IMR-90 (cell line): ENCODE data around the gene C7.

ENCODE experiments used
- POLR2A ChIP-seq: IDR thresholded peaks from 2 replicates; pipeline ENCODE4 v1.6.1; 2012; ENCODE audit warnings: mild to moderate bottlenecking, low read depth, low read length
- RAD21 ChIP-seq: IDR thresholded peaks from 2 replicates; pipeline ENCODE4 v1.6.1; 2012; ENCODE audit warnings: low read length, improper control_type of control experiment
- SMC3 ChIP-seq: fragments of 150-350 bp; IDR thresholded peaks from 2 replicates; pipeline ENCODE4 v1.6.1; 2016; ENCODE audit warnings: low read depth, mild to moderate bottlenecking, antibody characterized with exemption, low read length, moderate library complexity
- TF ChIP-seq, protein P1 (sequence below): conservative IDR thresholded peaks from 2 replicates; pipeline ENCODE4 v1.5.1; 2012; ENCODE audit warnings: mild to moderate bottlenecking, low read depth, low read length, improper control_type of control experiment

DNA sequence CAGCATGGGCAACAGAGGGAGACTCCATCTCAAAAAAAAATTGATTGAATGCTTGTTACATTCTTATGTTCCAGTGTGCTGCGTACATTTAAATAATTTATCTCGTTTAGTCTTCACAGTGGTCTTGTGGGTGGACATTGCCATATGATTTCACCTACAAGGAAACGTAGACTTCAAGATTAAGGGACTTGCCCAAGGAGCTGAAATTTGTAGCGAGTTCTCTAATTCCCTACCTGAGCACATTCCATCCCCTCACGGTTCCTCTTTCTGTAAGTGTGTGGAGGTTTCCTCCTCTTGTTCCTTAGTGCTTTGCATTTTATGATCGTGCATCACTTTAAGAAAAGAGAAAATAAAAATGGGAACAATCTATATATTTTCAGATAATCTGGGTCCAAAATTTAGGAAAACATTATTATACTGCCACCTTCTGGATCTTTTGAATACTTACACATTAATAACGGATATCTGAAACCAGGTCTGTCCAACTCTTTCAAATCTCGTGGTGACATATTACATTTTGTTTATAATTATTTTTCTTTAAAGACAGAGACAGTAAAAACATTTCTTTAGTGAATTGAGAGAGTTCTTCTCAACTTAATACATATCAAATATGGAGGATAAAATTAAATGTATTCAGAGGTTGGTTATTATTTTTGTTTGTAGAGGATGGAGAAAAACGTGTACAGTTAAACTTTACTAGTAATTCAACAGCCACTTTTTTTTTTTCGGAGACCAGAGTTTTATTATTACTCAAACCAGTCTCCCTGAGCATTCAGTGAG lies 29.9 kb upstream of the C7 start:
- TF ChIP-seq, protein P1, sequence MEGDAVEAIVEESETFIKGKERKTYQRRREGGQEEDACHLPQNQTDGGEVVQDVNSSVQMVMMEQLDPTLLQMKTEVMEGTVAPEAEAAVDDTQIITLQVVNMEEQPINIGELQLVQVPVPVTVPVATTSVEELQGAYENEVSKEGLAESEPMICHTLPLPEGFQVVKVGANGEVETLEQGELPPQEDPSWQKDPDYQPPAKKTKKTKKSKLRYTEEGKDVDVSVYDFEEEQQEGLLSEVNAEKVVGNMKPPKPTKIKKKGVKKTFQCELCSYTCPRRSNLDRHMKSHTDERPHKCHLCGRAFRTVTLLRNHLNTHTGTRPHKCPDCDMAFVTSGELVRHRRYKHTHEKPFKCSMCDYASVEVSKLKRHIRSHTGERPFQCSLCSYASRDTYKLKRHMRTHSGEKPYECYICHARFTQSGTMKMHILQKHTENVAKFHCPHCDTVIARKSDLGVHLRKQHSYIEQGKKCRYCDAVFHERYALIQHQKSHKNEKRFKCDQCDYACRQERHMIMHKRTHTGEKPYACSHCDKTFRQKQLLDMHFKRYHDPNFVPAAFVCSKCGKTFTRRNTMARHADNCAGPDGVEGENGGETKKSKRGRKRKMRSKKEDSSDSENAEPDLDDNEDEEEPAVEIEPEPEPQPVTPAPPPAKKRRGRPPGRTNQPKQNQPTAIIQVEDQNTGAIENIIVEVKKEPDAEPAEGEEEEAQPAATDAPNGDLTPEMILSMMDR, result peak; percentile 60
- peak; percentile 56; the same call in 1 of the 2 replicates for TF ChIP-seq SMC3
- TF ChIP-seq RAD21, result peak; percentile 61
- TF ChIP-seq POLR2A, result no peak
